GM10266 (cell line): ENCODE data around the gene MAEA.

ENCODE experiments used
- DNase-seq: peaks from one replicate; pipeline ENCODE4 v3.0.0; 2012; ENCODE audit errors: extremely low spot score
- TF ChIP-seq, protein P1 (sequence below): IDR thresholded peaks from 2 replicates; pipeline ENCODE4 v1.5.1; 2012; ENCODE audit warnings: mild to moderate bottlenecking, low read depth; ENCODE audit not compliant: control insufficient read depth, insufficient read depth; ENCODE audit errors: missing control alignments

Gene MAEA

DNA sequence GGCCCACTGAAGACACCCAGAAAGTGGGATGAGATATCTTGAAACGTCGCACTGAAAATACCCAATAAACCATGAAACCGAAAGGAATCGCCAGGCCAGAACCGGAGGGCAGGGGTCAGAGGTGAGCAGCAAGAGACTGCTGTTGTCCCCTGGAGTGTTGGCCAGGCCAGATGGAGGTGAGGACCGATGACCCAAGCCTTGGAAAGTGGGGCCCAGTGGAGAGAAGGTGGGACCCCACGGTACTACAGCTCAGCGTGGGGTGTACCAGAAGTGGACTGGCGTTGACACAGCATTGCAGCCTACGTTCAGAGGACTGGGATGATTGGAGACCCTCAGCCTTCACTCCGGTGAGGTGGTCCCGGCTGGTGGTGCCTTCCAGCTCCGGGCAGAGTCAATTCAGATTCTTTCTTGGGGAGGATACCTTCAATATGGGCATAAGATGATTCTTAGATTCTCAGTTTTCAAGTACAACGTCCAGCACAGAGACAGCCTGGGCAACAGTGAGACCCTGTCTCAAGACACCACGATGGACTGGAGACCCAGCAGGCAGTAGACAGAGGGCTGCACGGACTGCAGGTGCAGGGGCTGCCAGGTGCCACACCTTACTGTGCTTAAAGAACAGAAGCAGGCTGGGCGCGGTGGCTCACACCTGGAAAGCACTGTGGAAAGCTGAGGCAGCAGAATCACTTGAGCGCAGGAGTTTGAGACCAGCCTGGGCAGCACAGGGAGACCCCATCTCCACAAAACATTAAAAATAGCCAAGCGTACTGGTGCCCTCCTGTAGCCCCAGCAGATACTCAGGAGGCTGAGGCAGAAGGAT lies 23.3 kb downstream of the MAEA start:
- DNase-seq, result no peak
- TF ChIP-seq, protein P1, sequence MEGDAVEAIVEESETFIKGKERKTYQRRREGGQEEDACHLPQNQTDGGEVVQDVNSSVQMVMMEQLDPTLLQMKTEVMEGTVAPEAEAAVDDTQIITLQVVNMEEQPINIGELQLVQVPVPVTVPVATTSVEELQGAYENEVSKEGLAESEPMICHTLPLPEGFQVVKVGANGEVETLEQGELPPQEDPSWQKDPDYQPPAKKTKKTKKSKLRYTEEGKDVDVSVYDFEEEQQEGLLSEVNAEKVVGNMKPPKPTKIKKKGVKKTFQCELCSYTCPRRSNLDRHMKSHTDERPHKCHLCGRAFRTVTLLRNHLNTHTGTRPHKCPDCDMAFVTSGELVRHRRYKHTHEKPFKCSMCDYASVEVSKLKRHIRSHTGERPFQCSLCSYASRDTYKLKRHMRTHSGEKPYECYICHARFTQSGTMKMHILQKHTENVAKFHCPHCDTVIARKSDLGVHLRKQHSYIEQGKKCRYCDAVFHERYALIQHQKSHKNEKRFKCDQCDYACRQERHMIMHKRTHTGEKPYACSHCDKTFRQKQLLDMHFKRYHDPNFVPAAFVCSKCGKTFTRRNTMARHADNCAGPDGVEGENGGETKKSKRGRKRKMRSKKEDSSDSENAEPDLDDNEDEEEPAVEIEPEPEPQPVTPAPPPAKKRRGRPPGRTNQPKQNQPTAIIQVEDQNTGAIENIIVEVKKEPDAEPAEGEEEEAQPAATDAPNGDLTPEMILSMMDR, result no peak

DNA sequence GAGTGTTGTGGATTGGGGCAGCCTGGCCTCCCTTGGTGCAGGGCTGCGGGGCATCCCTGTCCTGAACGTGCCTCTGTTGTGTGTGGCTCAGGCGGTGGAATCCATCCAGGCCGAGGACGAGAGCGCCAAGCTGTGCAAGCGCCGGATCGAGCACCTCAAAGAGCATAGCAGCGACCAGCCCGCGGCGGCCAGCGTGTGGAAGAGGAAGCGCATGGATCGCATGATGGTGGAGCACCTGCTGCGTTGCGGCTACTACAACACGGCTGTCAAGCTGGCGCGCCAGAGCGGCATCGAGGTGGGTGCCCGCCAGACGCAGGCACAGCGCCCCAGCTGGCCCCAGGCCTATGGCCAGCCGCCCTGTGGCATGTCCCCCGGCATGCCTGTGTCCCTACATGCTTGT lies 25.6 kb downstream of the MAEA start:
- no peak for DNase-seq
- TF ChIP-seq, protein P1, result no peak

DNA sequence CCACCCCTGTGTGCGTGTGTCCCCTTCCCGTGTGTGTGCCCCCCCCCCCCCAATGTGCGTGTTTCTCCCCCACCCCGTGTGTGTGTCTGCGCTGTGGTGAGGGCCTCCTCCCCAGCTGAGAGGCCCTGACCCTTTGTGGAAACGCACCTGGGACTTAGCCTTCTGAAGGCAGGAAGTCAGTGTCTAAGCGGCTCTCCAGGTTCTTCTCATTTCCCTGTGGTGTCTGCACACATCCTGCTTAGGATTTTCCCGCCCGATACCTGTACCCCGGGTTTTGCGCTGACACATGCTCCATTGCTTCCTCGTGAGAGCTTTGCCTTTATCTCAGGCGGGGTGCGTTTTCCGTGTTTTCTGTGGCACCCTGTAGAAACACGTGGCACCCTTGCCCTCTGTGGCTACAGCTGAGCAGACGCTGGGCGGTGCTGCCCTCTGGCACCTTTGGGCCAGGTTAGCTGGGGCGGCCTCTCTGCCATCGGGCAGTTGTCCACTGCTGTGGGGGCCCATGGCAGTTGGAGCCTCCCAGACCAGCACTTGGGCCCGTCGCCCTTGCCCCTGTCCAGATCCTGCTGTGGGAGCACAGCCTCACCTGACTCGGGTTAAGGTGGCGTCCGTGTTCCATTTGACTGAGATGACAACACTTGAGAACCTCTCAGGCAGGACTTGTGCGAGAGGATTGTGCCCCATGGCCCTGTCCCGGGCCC lies 26.3 kb downstream of the MAEA start:
- TF ChIP-seq, protein P1, result no peak
- no peak for DNase-seq

DNA sequence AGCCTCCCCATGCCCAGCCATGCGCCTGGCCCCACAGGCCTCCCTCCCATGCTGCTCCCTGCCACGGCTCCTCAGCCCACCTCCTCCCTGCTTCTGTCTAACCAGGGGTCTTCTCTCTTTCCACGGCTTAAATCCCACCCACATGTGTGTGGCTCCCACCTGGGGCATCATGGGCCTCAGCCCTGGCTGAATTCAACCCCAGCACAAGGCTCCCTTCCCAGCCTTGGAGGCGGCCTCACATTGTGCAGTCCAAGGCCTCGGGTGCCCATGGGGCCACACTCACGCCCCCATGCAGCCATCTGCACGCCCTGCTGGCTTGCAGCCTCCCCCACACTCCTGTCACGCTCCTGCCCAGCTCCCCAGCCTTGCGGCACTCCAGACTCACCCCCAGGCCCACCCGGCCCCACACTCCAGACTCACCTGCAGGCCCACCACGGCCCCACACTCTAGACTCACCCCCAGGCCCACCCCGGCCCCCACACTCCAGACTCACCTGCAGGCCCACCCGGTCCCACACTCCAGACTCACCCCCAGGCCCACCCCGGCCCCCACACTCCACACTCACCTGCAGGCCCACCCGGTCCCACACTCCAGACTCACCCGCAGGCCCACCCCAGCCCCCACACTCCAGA lies 27.0 kb downstream of the MAEA start:
- DNase-seq, result no peak
- TF ChIP-seq, protein P1, result no peak

DNA sequence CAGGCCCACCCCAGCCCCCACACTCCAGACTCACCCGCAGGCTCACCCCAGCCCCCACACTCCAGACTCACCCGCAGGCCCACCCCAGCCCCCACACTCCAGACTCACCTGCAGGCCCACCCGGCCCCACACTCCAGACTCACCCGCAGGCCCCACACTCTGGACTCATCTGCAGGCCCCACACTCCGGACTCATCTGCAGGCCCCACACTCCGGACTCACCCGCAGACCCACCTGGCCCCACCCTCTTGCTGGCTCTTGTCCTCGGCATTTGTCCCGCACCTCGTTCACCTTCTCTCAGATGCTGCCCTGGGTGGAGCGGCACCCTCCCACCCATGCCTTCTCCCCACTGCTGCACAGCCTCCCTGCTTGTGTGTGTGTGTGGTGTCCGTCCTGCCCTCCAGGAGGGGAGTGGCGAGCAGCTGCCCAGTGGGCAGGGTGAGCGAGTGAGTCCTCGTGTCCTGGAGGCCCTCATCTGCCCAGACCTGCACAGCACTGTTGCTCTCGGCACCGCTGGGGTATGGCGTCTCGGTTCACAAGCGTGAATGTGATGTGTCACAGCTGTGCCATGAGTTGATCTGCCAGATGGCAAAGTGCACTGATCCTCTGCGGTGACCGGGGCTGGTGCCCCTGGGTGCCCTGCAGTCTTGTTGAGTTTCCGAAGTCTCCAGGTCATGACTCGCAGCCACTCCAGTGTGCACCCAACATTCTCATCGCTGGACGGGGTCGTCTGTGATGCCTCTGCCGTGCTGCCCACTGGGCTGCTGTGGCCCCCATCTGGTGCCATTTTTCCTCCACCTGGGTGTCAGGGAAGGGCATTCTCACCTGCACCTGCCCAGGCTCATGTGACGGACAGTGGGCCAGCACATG lies 27.7 kb downstream of the MAEA start:
- no peak for DNase-seq
- TF ChIP-seq, protein P1, result no peak

DNA sequence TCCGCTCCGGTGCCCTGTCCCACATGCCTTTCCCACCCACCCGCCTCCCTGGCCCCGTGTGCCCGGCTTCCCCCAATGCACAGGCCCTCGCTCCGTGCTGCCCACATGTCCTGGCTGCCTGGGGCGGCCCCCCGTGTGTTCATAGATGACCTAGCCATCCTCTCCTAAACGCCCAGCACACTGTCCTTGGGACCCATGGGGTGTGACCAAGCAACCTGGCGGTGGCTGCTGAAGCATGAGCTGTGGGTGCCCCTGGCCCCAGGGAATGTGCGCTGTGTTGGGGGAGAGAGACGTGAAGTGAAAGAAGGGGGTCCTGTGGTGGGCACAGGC lies 28.3 kb downstream of the MAEA start:
- DNase-seq, result no peak
- TF ChIP-seq, protein P1, result no peak
